ENCODE data around the gene SLIT3. TPM values are rescaled to one million over a fixed set of nuclear protein-coding genes. Genes with fewer than 3 reads are reported as not detected.
"Not testable (repeated sequence)": the region's sequence is repeated elsewhere in the genome, so short reads cannot be mapped to it uniquely, and the experiment has no call there.

SLIT3 gene
- total RNA-seq, 1 donor from 2014 or later = 0.66 TPM

DNA sequence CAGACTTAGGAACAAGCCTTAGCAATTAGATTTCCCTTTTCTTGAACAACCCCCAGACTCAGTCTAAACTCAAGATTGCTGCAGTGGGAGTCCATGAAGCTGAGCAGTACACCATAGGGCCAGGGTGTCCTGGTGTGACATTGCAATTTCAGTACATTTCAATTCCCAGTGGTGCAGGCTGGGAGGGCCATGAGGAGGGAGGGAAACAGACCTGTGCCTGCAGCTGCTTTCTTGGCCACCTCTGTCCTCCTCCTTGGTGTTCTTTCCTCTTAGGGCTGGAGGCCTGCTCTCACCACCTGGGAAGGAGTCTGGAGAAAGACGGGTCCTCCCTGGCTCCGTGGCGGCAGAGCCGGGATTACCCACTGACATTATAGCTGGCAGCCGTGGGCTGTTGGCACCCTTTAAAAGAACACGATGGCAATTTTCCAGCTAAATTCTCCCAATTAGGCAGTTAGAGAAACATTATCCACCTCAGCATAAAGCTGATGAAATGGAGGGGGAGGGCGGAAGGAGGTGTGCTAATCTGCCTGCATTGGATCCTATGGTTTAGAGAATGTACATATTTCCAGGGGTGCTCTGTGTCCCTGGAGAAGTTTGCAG, 186.4 kb downstream of the SLIT3 start:
- intact Hi-C loops (cut with micrococcal nuclease) = no loop called here

DNA sequence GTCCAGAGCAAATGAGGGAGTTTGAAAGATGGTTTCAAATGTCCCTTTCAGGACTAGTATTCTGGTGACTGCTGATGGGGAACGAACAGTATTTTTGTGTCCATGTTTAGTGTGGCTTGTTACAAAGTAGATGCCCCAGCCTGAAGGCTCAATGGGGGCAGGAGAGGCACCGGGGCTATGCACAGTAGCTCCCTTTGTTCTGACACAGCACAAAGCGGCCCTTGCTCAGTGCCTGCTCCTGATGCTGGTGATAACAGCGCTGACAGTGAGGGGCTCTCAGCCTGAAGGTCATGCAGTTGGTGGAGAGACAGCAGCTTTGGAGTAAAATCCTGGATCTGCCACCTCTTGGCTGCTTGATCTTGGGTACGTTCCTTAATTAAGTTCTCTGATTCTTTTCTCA, 188.9 kb downstream of the SLIT3 start:
- intact Hi-C loops (cut with micrococcal nuclease) = no loop called here

DNA sequence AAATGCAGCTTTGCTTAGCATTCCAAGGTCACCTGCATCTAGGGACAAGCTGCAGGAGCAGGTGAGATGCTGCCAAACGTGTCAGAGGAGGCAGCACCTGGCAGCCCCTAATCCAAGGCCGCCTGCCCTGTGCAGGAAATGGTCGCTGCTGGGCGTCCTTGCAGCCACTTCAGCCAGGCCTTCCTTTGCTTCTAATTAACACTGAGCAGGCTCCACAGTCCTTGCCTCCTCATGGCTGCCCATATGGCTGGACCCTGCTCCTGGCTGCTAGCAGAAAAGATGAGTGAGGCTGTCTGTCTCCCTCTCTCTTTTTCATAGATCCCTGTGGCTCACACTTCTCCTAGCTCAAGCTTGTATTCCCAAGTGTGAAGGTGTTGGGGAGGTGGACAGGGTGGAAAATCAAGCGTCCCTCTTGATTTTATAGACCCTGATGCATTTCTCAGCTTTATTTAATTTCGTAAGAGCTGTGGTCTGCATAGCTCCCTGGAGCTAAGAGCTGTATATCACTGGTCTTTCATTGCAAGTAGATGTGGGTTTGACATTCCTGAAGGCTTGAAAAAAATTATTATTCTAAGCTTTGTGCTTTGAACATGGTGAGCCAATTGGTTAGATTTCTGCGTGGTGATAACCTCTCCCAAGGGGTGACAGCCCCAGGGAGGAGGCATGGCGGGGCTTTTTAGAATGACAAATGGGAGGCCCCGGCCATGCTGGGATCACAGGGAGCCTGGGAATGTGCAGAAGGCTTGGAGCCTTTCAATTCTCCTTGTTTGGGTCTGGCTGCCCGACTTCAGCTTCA, 193.8 kb downstream of the SLIT3 start:
- intact Hi-C loops (cut with micrococcal nuclease) = no loop called here

DNA sequence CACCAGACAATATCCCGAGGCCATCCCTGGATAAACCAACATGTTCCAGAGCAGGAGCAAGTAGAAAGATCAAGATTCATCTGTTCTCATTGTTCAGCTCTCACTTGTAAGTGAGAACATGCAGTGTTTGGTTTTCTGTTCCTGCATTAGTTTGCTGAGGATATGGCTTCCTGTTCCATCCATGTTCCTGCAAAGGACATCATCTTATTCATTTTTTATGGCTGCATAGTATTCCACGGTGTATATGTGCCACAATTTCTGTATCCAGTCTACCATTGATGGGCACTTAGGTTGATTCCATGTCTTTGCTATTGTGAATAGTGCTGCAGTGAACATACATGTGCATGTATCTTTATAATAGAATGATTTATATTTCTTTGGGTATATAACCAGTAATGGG, 195.4 kb downstream of the SLIT3 start:
- intact Hi-C loops (cut with micrococcal nuclease) = not testable (repeated sequence)

GRCh38 chr5:169104937-169105494, 195.9 kb downstream of the SLIT3 start:
- intact Hi-C loops (cut with micrococcal nuclease) = no loop called here

- intact Hi-C loops (cut with micrococcal nuclease) = no loop called here
Measured at GRCh38 chr5:169103586-169104181, 197.3 kb downstream of the SLIT3 start.

DNA sequence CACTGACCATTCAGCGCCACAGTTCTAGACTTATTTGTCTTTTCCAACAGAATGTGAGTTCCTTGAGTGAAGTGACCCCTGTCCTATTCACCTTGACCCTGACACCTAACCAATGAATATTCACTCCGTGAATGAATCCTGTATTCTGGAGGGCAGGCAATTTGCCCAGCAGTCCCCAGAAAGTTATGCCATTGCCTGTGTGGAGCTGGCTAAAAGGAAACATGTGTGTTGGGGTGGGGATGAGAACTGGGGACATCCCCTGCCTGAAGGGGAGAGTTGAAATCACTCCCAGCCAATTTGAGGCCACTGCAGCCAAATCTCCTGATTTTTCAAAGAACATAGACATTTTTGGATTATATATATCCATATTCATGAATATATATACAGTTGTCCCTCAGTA, 199.0 kb downstream of the SLIT3 start:
- intact Hi-C loops (cut with micrococcal nuclease) = no loop called here

GRCh38 chr5:169100735-169101075, 200.2 kb downstream of the SLIT3 start:
- intact Hi-C loops (cut with micrococcal nuclease) = no loop called here

DNA sequence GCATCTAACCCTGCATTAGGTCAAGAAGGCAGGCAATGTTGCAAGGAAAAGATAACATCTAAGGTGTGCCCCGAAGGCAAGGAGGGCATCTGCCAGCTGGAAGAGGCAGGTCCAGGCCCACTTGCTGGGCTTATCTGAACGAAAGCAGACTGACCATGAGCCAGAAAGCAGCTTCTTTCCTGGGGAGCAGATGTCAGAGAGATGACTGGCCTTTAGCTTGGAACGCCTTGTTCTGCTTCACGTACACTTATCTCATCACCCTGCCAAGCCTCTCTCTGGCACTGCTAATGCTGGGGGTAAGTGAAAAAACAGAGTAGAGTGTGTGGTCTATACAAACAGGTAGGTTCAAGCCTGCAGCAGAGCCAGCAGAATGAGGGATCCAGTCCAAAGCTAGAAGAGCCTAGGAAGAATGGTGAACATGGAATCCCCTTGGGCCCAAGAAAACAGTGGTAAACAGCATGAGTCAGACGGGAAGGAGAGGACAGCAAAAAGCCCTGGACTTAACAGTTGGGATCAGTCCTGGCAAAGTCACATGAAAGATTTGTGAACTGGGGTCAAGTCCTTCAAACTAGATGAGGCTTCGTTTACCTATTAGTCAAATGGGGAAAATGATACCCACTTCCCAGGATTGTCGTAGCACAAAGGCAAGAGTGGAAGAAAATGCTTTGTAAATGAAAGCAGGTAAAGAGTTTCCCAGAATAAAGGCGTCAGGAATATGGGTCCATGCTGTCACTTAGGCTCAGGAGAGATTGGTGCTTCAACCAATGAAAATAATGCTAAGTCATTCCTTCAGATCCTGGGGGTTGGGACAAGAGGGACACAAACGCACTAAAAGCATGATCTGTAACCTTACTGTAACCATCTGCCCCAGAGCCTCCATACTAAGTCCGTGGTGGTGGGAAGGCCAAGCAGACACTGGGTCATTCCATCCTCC, 200.9 kb downstream of the SLIT3 start:
- intact Hi-C loops (cut with micrococcal nuclease) = no loop called here

- intact Hi-C loops (cut with micrococcal nuclease) = no loop called here
Measured at GRCh38 chr5:169098331-169099121, 202.4 kb downstream of the SLIT3 start.

GRCh38 chr5:169097374-169098326, 203.3 kb downstream of the SLIT3 start:
- intact Hi-C loops (cut with micrococcal nuclease) = no loop called here

- intact Hi-C loops (cut with micrococcal nuclease) = no loop called here
Measured at GRCh38 chr5:169095976-169096375, 205.0 kb downstream of the SLIT3 start.

DNA sequence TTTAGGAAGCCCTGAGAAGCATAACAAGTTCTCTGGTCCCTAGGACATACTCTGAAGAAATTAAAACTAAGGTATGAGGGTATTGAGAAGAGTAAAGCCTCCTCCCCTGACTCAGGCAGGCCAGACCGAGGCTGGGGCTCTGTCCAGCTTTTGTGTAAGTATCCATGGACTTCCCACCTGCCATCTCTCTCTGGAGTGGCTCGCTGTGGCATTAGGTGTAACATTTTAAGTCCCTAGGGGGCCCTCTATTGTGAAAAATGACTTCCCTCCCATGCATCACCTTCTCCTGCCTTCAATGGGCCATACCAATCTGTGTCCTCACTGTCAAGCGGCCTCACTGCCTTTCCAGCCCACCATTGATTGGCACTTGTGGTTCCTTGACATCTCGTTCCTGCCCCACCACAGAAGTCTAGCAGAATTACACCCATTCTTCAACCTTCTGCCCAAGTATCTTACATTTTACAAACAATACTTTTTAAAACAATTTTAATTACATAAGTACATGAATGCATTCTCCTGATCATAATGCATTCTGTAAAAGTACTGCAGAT, 205.5 kb downstream of the SLIT3 start:
- intact Hi-C loops (cut with micrococcal nuclease) = no loop called here

DNA sequence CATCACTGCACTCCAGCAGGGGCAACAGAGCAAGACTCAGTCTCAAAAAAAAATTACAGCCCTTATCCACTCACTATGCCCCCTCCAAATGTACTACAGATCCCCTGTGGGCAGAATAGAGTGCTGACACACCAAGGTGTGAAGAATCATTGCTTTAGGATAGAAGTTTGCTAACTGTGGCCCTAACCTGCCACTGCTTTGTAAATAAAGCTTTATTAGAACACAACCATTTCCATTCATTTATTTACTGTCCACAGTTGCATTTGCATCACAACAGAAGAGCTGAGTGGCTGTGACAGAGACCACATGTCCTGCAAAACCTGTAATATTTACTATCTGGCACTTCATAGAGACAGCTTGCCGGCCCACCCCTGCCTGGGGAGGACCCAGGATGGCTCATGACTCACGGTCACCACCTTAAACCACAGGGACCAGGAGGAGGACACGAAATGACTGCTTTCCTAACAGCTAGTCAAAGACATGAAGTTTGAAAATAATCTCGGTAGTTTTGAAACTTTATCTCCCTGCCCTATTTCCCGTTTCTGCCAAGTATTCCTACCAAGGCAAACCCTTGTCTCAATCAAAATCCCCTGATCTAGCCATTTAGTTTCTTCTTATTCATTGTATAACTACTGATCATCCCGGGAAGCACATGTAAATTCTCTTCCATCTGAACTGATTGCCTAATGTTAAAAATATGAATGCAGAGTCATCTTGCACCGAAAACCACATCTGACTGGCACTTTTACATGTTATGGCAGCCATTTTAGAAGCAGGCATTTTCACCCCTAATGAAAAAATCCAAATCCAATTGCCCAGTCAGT, 206.1 kb downstream of the SLIT3 start:
- intact Hi-C loops (cut with micrococcal nuclease) = no loop called here

DNA sequence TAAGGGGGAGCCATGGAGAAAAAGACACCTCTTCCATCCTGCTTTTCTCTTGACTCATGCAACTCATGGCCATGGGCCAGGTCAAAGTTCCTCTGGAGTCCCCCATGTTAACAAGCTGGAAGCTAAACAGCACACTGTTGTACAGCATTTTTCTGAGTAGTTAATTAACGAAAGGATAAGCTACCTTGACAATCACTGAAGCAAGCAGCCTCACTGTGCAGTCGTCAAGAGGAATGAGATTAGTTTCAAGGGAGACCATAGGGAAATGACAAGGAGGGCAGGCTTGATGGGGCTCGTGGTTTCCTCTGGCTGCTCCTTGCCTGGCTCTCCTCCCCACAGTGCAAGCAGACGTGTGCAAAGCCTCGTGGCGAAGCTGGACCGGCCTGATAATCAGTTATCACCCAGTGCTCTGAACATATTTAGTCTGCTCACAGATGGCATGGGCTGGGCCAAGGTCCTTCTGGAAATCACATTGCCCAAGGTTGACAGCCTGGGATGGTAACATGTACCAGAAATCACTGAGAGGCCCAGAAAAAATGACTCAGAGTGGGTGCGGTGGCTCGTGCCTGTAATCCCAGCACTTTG, 209.5 kb downstream of the SLIT3 start:
- intact Hi-C loops (cut with micrococcal nuclease) = no loop called here

DNA sequence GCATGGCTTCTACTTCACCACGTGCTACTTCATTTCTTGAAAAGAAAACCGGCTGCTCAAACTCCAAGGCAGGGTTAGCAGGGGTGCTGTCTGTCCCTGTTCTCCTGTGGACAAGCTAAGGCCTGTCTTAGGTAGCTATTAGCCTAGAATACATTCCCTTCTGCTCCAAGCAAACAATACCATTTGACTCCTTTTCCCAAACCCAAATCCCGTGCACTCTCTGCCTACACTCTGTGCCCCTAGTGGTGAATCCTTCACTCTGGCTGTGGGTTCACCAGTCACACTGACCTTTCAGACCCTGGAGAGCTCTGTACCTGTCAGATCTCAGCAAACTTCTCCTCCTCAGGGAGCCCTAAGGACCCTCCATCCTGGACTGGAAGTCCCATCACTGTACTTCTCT, 211.6 kb downstream of the SLIT3 start:
- intact Hi-C loops (cut with micrococcal nuclease) = no loop called here

GRCh38 chr5:169088028-169088725, 212.8 kb downstream of the SLIT3 start:
- intact Hi-C loops (cut with micrococcal nuclease) = no loop called here

Measured in T-helper 2 cell treated with Interferon-gamma antibody and Interleukin-4, amounts not matched to agents 100 ng/mL and 5 ng/mL, for 36 hours (primary cell).